ENCODE measurements around the gene NTHL1. TPM values are rescaled to one million over a fixed set of nuclear protein-coding genes. Genes with fewer than 3 reads are reported as not detected.
A peak's percentile ranks its signal among the peaks of the same experiment; 100 is the strongest.

The NTHL1 gene
- total and polyA plus RNA-seq, 2 of the 13 experiments (the other 11 are each of a cell fraction or from before 2014, with no cell fraction given) = 47.5 to 64.9 TPM

- TF ChIP-seq ZSCAN9 (CRISPR knock-in tag; IDR thresholded peaks at IDR 0.05; ENCODE audit: borderline replicate concordance) (no peak), EZH2 (conservative IDR thresholded peaks at IDR 0.05; ENCODE audit: low read depth, low read length) (no peak), POGK (CRISPR knock-in tag; conservative IDR thresholded peaks at IDR 0.05) (no peak), HMGXB3 (CRISPR knock-in tag; IDR thresholded peaks at IDR 0.05; ENCODE audit: borderline replicate concordance) (no peak), ZNF326 (CRISPR knock-in tag; IDR thresholded peaks at IDR 0.05; ENCODE audit: borderline replicate concordance) (no peak), E2F5 (CRISPR knock-in tag; conservative IDR thresholded peaks at IDR 0.05) (no peak), ZNF781 (CRISPR knock-in tag; IDR thresholded peaks at IDR 0.05; ENCODE audit: borderline replicate concordance, not compliant biosample characterization) (no peak), ZSCAN22 (CRISPR knock-in tag; IDR thresholded peaks at IDR 0.05) (peak; percentile 9; the same call in 1 of the 2 replicates), ZHX2 (IDR thresholded peaks at IDR 0.05; ENCODE audit: low read depth) (no peak), ZHX2 (CRISPR knock-in tag; IDR thresholded peaks at IDR 0.05; ENCODE audit: borderline replicate concordance) (no peak), MXD3 (CRISPR knock-in tag; IDR thresholded peaks at IDR 0.05) (no peak), HCFC1 (IDR thresholded peaks at IDR 0.05; ENCODE audit: low read depth, low read length) (no peak), ZBTB8A (CRISPR knock-in tag; IDR thresholded peaks at IDR 0.05; ENCODE audit: borderline replicate concordance, low read depth) (no peak)
- TF ChIP-seq, protein P1, sequence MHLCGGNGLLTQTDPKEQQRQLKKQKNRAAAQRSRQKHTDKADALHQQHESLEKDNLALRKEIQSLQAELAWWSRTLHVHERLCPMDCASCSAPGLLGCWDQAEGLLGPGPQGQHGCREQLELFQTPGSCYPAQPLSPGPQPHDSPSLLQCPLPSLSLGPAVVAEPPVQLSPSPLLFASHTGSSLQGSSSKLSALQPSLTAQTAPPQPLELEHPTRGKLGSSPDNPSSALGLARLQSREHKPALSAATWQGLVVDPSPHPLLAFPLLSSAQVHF (CRISPR knock-in tag; IDR thresholded peaks at IDR 0.05) = no peak
These were observed 11.3 kb downstream of the NTHL1 start (continued) for GRCh38 chr16:2036200-2036966.
